GM19395 (cell line): ENCODE results near the gene CNTNAP2.

Experiments used
- ATAC-seq: cut with Tn5 transposase; IDR thresholded peaks from one replicate; pipeline ENCODE4 v1.9.1; 2021; ENCODE audit warnings: mild to moderate bottlenecking, moderate library complexity; ENCODE audit not compliant: unreplicated experiment

The CNTNAP2 gene

GRCh38 chr7:148336411-148336810, 2219.8 kb downstream of the CNTNAP2 start:
- no peak for ATAC-seq

- no peak for ATAC-seq
These were observed 2220.8 kb downstream of the CNTNAP2 start for GRCh38 chr7:148337246-148337965.

- ATAC-seq: no peak
These were observed 2221.6 kb downstream of the CNTNAP2 start for GRCh38 chr7:148337995-148338747.

- ATAC-seq: no peak
These were observed 2224.1 kb downstream of the CNTNAP2 start for GRCh38 chr7:148340438-148341280.

GRCh38 chr7:148344406-148344805, 2227.8 kb downstream of the CNTNAP2 start:
- no peak for ATAC-seq

- no peak for ATAC-seq
These were observed 2231.4 kb downstream of the CNTNAP2 start for GRCh38 chr7:148347981-148348380.

- no peak for ATAC-seq
These were observed 2231.9 kb downstream of the CNTNAP2 start for GRCh38 chr7:148348466-148348865.

GRCh38 chr7:148356303-148356702, 2239.7 kb downstream of the CNTNAP2 start:
- ATAC-seq: no peak

- no peak for ATAC-seq
These were observed 2245.9 kb downstream of the CNTNAP2 start for GRCh38 chr7:148362541-148362940.

GRCh38 chr7:148367731-148368475, 2251.3 kb downstream of the CNTNAP2 start:
- ATAC-seq: no peak

GRCh38 chr7:148368562-148368961, 2252.0 kb downstream of the CNTNAP2 start:
- ATAC-seq: no peak

- no peak for ATAC-seq
These were observed 2254.8 kb downstream of the CNTNAP2 start for GRCh38 chr7:148371280-148371937.

- ATAC-seq: no peak
These were observed 2258.0 kb downstream of the CNTNAP2 start for GRCh38 chr7:148374396-148375259.

GRCh38 chr7:148379677-148380076, 2263.1 kb downstream of the CNTNAP2 start:
- no peak for ATAC-seq

GRCh38 chr7:148380596-148381419, 2264.2 kb downstream of the CNTNAP2 start:
- ATAC-seq: no peak

- no peak for ATAC-seq
These were observed 2266.0 kb downstream of the CNTNAP2 start for GRCh38 chr7:148382596-148382995.

- ATAC-seq: no peak
These were observed 2267.1 kb downstream of the CNTNAP2 start for GRCh38 chr7:148383651-148384050.

- no peak for ATAC-seq
These were observed 2268.5 kb downstream of the CNTNAP2 start for GRCh38 chr7:148385009-148385682.
